Large intestine (tissue), 3 donors: Measurements from ENCODE around the gene MT2A. TPM values are rescaled to one million over a fixed set of nuclear protein-coding genes. Genes with fewer than 3 reads are reported as not detected.

Experiments used
- DNase-seq, 2 donors: peaks; one replicate each; pipeline versions ENCODE4 v3.0.0 to v3.0.0-alpha.2; 2013
- H3K27ac ChIP-seq: one replicate; pipeline ENCODE4 v1.5.1; 2013; ENCODE audit warnings: low read length
- H3K27me3 ChIP-seq: 2 replicates; pipeline ENCODE4 v1.6.1; 2013; ENCODE audit warnings: low read length; ENCODE audit not compliant: control insufficient read depth, insufficient read depth
- H3K36me3 ChIP-seq: 2 replicates; pipeline ENCODE4 v1.6.1; 2013; ENCODE audit warnings: low read length; ENCODE audit not compliant: control insufficient read depth, insufficient read depth
- H3K4me1 ChIP-seq: one replicate; pipeline ENCODE4 v1.6.1; 2013; ENCODE audit warnings: low read length; ENCODE audit not compliant: control insufficient read depth, insufficient read depth
- H3K4me3 ChIP-seq: one replicate; pipeline ENCODE4 v1.5.1; 2013; ENCODE audit warnings: low read length
- H3K9me3 ChIP-seq: one replicate; pipeline ENCODE4 v1.6.1; 2013; ENCODE audit warnings: mild to moderate bottlenecking, low read depth, low read length, moderate library complexity; ENCODE audit not compliant: control insufficient read depth
- WGBS: methylation state at CpG from one replicate; pipeline ENCODE4 v1.1.5; 2013; ENCODE audit warnings: low lambda C conversion rate; ENCODE audit not compliant: insufficient coverage; 5-methylcytosine and 5-hydroxymethylcytosine counted together
- polyA plus RNA-seq: library from polyadenylated mRNA; unstranded; fragments of 120-200 nt; gene quantifications from one replicate; pipeline ENCODE4 v1.2.1, GENCODE V29; 2013

The MT2A gene
- polyA plus RNA-seq, 1 donor, result 115 TPM

- WGBS, result no CpG with 5 or more reads among the region's 9 CpGs
- Histone ChIP-seq H3K4me3 (no peak overlapping the region), H3K27me3 (peaks cover 51% of the 10 kb centered on the region), H3K4me1 (peaks cover 12% of the 10 kb centered on the region), H3K36me3 (no peaks in the 10 kb centered on the region), H3K9me3 (no peaks in the 10 kb centered on the region), H3K27ac (no peak overlapping the region)
- DNase-seq, result no peak
These were observed 20.3 kb downstream of the MT2A start for GRCh38 chr16:56628486-56629350.

GRCh38 chr16:56629531-56629930 is 21.1 kb downstream of the MT2A start:
- no peak for DNase-seq
- Histone ChIP-seq H3K36me3 (no peaks in the 10 kb centered on the region), H3K4me3 (no peak overlapping the region), H3K27me3 (peaks cover 60% of the 10 kb centered on the region), H3K4me1 (peaks cover 12% of the 10 kb centered on the region), H3K9me3 (no peaks in the 10 kb centered on the region), H3K27ac (no peak overlapping the region)
- no CpG with 5 or more reads among the region's 3 CpGs for WGBS

GRCh38 chr16:56630134-56630533 is 21.8 kb downstream of the MT2A start:
- H3K4me3 ChIP-seq, result no peak overlapping the region
- peaks cover 64% of the 10 kb centered on the region for H3K27me3 ChIP-seq
- WGBS, result no CpG with 5 or more reads among the region's 3 CpGs
- no peaks in the 10 kb centered on the region for H3K9me3 ChIP-seq
- H3K36me3 ChIP-seq, result no peaks in the 10 kb centered on the region
- H3K4me1 ChIP-seq, result peaks cover 18% of the 10 kb centered on the region
- no peak overlapping the region for H3K27ac ChIP-seq
- DNase-seq, result no peak

- H3K4me3 ChIP-seq, result no peak overlapping the region
- no peaks in the 10 kb centered on the region for H3K9me3 ChIP-seq
- peaks cover 19% of the 10 kb centered on the region for H3K4me1 ChIP-seq
- no peak overlapping the region for H3K27ac ChIP-seq
- H3K36me3 ChIP-seq, result no peaks in the 10 kb centered on the region
- DNase-seq, result no peak
- H3K27me3 ChIP-seq, result peaks cover 68% of the 10 kb centered on the region
- WGBS, result no CpG with 5 or more reads among the region's 10 CpGs
These were observed 22.8 kb downstream of the MT2A start for GRCh38 chr16:56631197-56631596.

GRCh38 chr16:56631832-56632155 is 23.4 kb downstream of the MT2A start:
- no CpG with 5 or more reads among the region's 14 CpGs for WGBS
- Histone ChIP-seq H3K36me3 (no peaks in the 10 kb centered on the region), H3K9me3 (no peaks in the 10 kb centered on the region), H3K27ac (no peak overlapping the region), H3K27me3 (peaks cover 70% of the 10 kb centered on the region), H3K4me1 (peaks cover 15% of the 10 kb centered on the region), H3K4me3 (peak overlapping the region; percentile 35)
- no peak for DNase-seq

- Histone ChIP-seq H3K36me3 (no peaks in the 10 kb centered on the region), H3K4me3 (peak within 1 kb of the TSS; percentile 35), H3K27ac (no peak within 1 kb of the TSS), H3K27me3 (peaks cover 75% of the 10 kb centered on the region), H3K9me3 (no peaks in the 10 kb centered on the region), H3K4me1 (peaks cover 11% of the 10 kb centered on the region)
- DNase-seq, result peak in 1 of 2 donors; percentile 43
- WGBS, result no CpG with 5 or more reads among the region's 61 CpGs
These were observed 23.9 kb downstream of the MT2A start, which contains the start of gene MT1M for GRCh38 chr16:56632156-56632847. MT1M (plus strand) TSS chr16:56632659; CDS start chr16:56632732, 73 bp downstream.

GRCh38 chr16:56632848-56633365 is 24.5 kb downstream of the MT2A start:
- no peaks in the 10 kb centered on the region for H3K36me3 ChIP-seq
- H3K9me3 ChIP-seq, result no peaks in the 10 kb centered on the region
- WGBS, result no CpG with 5 or more reads among the region's 6 CpGs
- peaks cover 11% of the 10 kb centered on the region for H3K4me1 ChIP-seq
- peak overlapping the region; percentile 35 for H3K4me3 ChIP-seq
- H3K27me3 ChIP-seq, result peaks cover 81% of the 10 kb centered on the region
- DNase-seq, result no peak
- H3K27ac ChIP-seq, result no peak overlapping the region

GRCh38 chr16:56633535-56633934 is 25.2 kb downstream of the MT2A start:
- Histone ChIP-seq H3K36me3 (no peaks in the 10 kb centered on the region), H3K9me3 (no peaks in the 10 kb centered on the region), H3K4me1 (peaks cover 12% of the 10 kb centered on the region), H3K27ac (no peak overlapping the region), H3K4me3 (no peak overlapping the region), H3K27me3 (peaks cover 88% of the 10 kb centered on the region)
- DNase-seq, result no peak
- no CpG with 5 or more reads among the region's 7 CpGs for WGBS

- DNase-seq, result no peak
- no CpG with 5 or more reads among the region's 47 CpGs for WGBS
- peaks cover 92% of the 10 kb centered on the region for H3K27me3 ChIP-seq
- no peak overlapping the region for H3K27ac ChIP-seq
- H3K36me3 ChIP-seq, result no peaks in the 10 kb centered on the region
- no peaks in the 10 kb centered on the region for H3K9me3 ChIP-seq
- H3K4me1 ChIP-seq, result peaks cover 15% of the 10 kb centered on the region
- H3K4me3 ChIP-seq, result no peak overlapping the region
These were observed 26.5 kb downstream of the MT2A start for GRCh38 chr16:56634715-56635440.

GRCh38 chr16:56635441-56635967 is 27.1 kb downstream of the MT2A start:
- H3K4me3 ChIP-seq, result no peak overlapping the region
- no peak for DNase-seq
- peaks cover 92% of the 10 kb centered on the region for H3K27me3 ChIP-seq
- H3K27ac ChIP-seq, result no peak overlapping the region
- peaks cover 15% of the 10 kb centered on the region for H3K4me1 ChIP-seq
- H3K36me3 ChIP-seq, result no peaks in the 10 kb centered on the region
- WGBS, result no CpG with 5 or more reads among the region's 40 CpGs
- H3K9me3 ChIP-seq, result no peaks in the 10 kb centered on the region
